GM19395 (cell line): ENCODE results near the gene B4GALT6.
"Not testable (repeated sequence)": the region's sequence is repeated elsewhere in the genome, so short reads cannot be mapped to it uniquely, and the experiment has no call there.

Source experiments
- ATAC-seq: cut with Tn5 transposase; IDR thresholded peaks from one replicate; pipeline ENCODE4 v1.9.1; 2021; ENCODE audit warnings: mild to moderate bottlenecking, moderate library complexity; ENCODE audit not compliant: unreplicated experiment

The B4GALT6 gene

DNA sequence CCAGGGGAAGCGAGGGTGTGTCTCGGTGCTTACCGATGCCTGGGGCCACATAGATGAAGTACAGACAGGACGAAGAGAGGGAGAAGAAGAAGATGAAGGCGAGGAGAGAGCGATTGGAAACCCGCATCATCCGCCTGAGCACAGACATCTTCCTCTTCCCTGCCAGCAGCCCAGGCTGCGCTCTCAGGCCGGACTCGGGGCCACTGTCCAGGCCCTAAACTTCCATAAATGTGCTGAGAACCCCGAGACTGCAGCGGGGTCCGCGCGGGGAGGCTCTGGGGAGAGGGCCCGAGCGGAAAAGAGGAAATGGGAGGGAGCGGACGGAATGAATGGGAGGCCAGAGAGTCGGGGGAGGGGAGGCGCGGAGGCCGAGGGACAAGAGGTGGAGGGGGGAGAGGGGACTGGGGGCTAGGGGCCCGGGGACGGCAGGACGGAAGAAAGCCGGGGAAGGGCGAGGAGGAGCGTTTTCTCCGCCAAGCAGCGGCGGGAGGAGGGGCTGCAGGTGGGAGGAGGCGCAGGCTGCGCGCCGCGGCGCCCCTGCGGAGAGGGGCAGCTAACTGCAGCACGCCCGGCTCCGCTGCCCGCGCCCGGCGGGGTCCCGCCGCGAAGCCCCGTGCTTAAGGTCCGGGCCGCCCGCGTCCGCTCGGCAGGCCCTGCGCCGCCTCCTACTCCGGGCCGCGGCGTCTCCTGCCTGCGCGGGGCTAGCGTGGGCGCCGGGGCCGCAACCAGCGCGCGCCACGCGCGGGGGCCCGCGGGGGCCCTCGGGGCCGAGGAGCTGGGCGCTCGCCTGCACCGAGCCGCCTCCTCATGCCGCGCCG, at the start of gene B4GALT6:
B4GALT6 (minus strand) TSS at position 303 of the 818 bp plus-strand sequence; CDS start at position 148, 155 bp downstream.
- peak; percentile 46 for ATAC-seq

DNA sequence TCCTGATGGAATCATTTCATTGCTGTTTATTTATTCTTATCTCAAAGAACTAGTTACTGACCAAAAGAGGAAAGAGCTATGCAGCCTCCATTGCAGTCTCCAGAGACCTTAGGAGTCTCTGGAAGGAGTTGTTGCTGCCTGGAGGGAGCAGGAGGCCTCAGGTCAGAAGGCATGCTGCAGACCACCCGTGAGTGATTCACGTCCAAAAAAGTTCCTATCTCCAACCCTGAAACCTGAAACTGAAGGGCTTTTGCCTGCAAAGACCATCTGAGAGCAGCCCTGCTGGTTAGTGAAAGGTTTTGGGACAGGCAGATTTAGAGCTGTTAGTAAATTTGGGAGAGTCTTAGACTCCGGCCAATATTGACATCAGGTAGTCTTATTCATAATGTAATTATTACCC, 47.2 kb upstream of the B4GALT6 start:
- no peak for ATAC-seq

DNA sequence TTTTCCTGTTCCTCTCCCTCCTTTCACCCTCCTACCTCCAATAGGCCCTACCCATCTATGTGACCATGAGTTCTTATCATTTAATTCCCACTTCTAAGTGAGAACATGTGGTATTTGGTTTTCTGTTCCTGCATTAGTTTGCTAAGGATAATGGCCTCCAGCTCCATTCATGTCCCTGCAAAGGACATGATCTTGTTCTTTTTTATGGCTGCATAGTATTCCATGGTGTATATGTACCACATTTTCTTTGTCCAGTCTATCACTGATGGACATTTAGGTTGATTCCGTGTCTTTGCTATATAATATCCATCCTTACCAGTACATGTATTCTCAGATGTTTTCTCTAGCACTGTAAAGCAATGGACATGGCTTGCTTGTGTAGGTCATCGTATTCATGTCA, 44.8 kb upstream of the B4GALT6 start:
- ATAC-seq = not testable (repeated sequence)

GRCh38 chr18:31723990-31724711, 39.8 kb upstream of the B4GALT6 start:
- peak; percentile 48 for ATAC-seq

GRCh38 chr18:31723639-31723989, 39.2 kb upstream of the B4GALT6 start:
- no peak for ATAC-seq

DNA sequence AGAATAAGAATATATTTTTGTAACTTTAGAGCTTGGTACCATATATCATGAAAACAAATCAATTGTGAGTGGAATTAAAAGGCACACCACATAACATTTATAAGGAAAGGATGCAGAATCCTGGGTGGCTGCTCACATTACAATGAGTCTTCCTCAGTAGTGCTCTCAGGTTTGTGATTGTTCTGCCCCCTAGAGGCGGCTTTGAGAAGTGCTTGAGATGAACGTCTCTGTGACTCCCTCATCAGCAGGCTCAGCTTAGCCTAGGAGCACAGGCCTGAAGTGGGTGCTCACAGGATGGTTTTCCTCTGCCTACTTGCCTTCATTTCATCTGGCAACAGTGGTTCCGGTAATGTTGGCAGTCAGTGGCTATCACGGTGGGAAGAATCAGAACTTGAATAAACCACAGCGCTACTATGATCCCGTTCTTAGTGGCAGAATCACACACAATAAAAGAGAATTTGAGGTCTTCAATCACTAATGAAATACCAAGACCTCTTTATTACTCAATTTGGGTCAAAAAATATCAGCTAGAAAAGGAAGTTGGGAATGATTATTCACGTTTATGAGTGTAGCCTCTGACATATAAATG, 38.1 kb upstream of the B4GALT6 start:
- peak; percentile 96 for ATAC-seq

GRCh38 chr18:31721601-31722000, 37.2 kb upstream of the B4GALT6 start:
- no peak for ATAC-seq

DNA sequence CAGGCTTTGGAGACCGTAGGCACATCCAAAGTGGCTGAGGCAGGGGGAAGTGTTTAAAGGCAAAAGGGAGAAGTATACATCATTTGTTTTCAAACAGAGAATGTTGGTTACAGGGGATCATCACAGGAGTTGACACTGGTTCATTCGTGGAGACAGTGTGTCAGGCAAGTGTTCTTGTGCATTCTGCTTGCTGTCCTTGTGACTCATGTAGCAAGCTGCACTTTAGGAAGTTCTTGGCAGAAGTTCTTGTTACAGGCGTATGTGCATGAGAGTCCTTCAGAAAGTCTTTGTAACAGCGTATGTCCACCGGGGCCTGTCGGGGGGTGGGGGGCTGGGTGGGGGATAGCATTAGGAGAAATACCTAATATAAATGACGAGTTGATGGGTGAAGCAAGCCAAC, 36.5 kb upstream of the B4GALT6 start:
- no peak for ATAC-seq

- ATAC-seq = no peak
These were observed 35.1 kb upstream of the B4GALT6 start for GRCh38 chr18:31719363-31720006.

GRCh38 chr18:31718386-31718785, 34.0 kb upstream of the B4GALT6 start:
- ATAC-seq = no peak

DNA sequence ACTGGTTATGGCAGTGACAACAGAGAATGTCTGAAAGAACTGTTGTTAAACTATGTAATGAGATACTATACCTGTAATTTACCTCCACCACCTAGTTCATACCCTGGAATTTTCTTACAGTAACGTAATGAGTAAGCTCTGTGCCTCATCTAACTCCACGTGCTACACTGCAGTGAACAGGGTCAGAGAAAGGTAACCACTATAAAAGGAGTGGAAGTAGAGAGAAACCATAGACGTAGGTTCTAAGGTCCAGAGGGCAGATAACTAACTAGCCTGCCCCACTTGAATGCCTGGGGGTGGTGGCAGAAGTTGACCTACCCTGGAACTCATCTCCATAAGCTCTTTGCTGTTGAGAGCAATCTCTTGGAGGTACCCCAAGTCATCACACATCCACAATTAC, 32.0 kb upstream of the B4GALT6 start:
- ATAC-seq = no peak

DNA sequence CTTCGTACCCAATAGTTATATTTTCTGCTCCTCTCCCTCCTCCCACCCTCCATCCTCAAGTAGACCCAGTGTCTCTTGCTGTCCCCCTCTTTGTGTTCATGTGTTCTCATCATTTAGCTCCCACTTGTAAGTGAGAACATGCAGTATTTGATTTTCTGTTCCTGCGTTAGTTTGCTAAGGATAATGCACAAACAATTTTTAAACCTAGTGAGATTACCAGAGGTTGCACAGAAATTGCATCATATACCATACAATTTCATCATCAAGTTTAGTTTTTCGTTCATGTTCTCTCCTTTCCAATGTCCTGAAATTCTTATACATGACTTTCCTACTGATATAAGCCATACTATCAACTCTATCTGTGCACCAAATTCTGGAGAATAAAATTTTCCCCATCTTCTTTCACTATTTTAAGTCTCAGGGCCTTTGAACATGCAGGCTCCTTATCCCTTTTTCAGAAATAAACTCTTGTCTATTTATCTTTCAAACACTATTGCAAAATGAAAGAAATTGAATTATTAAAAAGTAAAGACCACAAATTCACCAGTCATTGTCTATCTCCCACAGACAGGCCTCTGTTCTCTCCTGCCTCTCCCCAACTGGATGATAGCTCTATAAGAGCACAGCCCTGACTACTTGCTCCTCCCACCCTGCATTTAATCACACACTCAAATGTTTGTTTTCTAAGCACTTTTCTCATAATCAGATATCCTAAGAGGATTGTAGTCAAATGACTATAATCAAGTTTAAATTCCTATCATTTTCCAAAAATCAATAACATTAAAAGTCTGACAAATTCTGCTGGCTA, 27.2 kb upstream of the B4GALT6 start:
- no peak for ATAC-seq

GRCh38 chr18:31710826-31711225, 26.4 kb upstream of the B4GALT6 start:
- no peak for ATAC-seq

DNA sequence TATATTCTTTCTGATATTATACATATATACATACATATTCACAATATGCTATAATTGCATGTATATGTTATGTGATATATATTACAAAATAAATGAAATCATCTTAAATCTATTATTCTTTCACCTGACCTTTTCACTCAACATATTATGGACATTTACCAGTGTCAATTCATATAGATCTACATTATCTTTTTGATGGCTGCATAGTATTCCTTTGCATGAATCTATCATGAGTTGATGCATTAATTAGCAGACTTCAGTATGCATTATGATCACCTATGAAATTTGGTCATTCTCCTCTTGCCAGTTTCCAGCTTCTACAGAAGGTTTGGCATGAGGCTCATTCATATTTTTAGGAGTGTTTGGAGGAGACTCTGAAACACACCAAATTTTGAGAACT, 23.4 kb upstream of the B4GALT6 start:
- no peak for ATAC-seq

GRCh38 chr18:31702449-31702848, 18.1 kb upstream of the B4GALT6 start:
- ATAC-seq = no peak

DNA sequence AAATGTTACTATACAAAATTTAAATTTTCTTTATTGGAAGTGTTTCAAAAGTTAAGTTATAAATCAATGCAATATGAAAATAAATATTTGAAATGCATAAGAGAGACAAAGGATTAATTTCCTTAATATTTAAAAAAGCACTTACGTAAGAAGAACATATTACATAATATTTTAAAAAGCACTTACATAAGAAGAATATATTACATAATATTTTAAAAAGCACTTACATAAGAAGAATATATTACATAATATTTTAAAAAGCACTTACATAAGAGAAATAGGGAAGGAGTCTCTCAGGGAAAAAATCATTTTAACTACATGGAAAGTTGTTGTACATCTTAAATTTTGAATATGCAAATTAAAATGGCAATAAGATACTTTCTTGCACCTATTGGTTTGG, 17.4 kb upstream of the B4GALT6 start:
- no peak for ATAC-seq

- ATAC-seq = no peak
These were observed 16.6 kb upstream of the B4GALT6 start for GRCh38 chr18:31700990-31701389.

DNA sequence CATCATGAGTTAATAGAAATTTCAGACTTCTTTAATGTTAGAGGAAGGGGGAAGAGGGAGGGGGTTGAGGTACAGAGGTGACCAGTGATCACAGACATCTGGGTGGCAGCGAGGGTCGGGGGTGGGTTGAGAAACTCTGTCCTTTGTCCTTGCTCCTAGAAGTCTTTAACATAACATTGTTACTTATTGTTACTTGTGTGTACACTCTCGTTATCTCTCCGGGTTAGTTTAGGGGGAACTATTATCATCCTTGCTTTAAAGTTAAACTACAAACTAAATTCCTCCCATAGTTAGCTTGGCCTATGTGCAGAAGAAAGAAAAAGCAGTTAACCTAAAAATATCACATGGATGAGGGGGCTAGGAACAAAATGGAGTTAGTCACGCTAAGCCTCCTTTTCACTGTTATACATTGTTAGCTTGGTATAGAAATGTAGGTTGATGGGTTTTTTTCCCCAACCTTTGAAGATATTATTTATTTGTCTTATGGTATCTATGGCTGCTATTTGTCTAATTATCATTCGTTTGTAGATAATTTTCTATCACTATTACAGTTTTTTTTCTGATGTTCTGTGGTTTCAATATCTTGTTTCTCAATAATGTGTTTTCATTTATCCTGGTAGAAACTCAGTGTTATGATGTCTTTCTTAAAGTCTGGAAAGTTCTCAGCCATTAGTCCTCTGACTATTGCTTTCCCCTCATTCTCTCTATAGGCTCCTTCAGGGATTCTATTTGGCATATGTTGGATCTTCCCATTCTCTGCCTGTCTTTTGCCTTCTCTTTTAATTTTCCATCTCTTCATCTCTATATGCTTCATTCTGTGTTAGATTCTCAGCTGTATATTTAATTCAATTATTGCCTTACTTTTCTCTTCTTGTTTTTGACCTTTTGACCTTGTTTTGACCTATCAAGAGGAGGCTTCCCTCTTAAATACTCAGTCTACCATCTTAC, 13.2 kb upstream of the B4GALT6 start:
- no peak for ATAC-seq

GRCh38 chr18:31695989-31696388, 11.6 kb upstream of the B4GALT6 start:
- no peak for ATAC-seq

- no peak for ATAC-seq
These were observed 9.9 kb upstream of the B4GALT6 start for GRCh38 chr18:31694297-31694696.
